Activated T-cell treated with anti-CD3 and anti-CD28 coated beads, Interleukin-2, amount 50 U/mL, for 4 hours (primary cell): ENCODE measurements around the gene ST3GAL4. TPM values are rescaled to one million over a fixed set of nuclear protein-coding genes. Genes with fewer than 3 reads are reported as not detected.

Source experiments
- ATAC-seq, 2 donors: fragments of 200-7000 bp; cut with Tn5 transposase; one replicate each; pipeline ENCODE4 v1.10.0; 2021
- DNase-seq: peaks from one replicate; pipeline ENCODE4 v3.0.0-alpha.2; 2020
- H3K27me3 Mint-ChIP-seq: one replicate; pipeline ENCODE4 v1.8.0; 2021; ENCODE audit warnings: low read depth, mixed read lengths
- H3K36me3 Mint-ChIP-seq: one replicate; pipeline ENCODE4 v1.8.0; 2022; ENCODE audit warnings: mixed read lengths; ENCODE audit not compliant: insufficient read depth
- H3K4me1 Mint-ChIP-seq: one replicate; pipeline ENCODE4 v1.8.0; 2021; ENCODE audit warnings: low read depth, mixed read lengths
- H3K4me3 Mint-ChIP-seq: one replicate; pipeline ENCODE4 v1.8.0; 2021; ENCODE audit warnings: mild to moderate bottlenecking, moderate library complexity, mixed read lengths
- H3K9me3 Mint-ChIP-seq: one replicate; pipeline ENCODE4 v1.8.0; 2021; ENCODE audit warnings: mixed read lengths
- total RNA-seq, 3 donors: library from RNA; stranded (reverse); gene quantifications; one replicate each; pipeline ENCODE4 v1.2.1, GENCODE V29; 2021

ST3GAL4 gene
- total RNA-seq, 3 donors from 2014 or later: 7.7 to 8.2 (median 7.9) TPM

DNA sequence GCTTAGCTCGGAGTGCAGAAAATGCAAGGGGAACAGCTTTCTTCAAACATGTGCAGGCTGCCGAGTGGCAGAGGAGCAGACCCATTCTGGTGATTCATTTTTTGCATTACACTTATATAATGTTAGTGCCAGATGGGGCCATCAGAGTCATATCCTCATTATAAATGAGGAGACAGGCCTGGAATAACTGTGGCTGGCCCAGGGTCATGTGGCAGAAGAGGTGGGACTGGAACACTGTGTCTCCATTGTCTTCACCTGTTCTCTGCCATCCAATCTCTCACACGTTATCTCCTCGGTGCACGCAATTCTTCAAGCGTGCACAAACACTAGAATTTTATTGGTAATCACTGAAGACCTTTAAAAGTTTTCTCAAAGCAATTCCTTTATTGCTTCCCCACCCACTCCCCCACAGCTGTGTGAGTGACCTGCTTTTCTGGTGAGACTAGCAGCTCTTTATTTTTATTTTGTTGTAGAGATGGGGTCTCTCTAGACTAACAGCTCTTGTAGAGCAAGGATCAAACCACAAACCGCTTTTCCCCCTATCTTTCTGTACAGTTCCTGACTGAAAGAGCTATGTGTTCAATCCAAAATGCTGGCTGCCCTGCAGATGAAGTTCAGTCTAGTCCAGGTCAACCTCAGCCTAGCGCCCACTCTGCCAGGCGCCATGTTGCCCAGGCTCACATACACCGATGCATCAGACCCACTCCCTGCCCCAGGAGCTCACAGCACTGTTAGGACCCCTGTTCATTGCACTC lies 75.3 kb downstream of the ST3GAL4 start:
- no peaks in the 10 kb centered on the region for H3K27me3 Mint-ChIP-seq
- H3K9me3 Mint-ChIP-seq: no peaks in the 10 kb centered on the region
- no peaks in the 10 kb centered on the region for H3K36me3 Mint-ChIP-seq
- H3K4me1 Mint-ChIP-seq: no peaks in the 10 kb centered on the region
- DNase-seq (no peak), ATAC-seq (no peak)
- no peak overlapping the region for H3K4me3 Mint-ChIP-seq

DNA sequence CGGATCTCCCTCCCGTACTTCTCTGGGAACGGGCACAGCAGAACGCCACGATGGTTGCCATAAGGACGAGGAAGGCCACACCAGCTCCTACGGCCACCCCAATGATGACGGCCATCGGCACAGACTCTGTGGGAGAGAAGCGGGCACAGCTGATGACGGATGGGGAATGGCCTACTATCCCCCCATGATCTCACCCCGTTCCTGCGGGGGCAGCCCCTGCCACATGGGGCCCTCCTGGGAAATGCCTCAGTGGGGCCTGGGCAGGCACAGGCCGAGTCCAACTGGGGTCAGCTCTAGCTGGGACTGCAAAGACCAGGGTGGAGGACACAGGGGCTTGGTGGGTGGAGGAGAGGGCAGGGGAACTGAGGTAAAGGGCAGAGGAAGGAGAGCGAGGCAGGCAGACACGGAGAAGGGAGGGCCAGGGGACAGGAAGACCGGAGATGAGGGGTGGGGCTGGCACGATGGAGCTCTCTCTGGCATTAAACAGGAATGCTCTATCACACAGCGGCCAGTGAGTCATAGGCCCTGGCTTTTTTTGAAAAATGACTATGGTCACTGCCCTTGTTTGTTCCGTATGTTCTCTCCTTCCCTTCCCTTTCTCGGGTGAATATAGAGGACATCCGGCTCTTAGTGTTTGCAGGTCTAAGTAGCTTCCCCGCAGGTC lies 76.0 kb downstream of the ST3GAL4 start:
- H3K27me3 Mint-ChIP-seq: no peaks in the 10 kb centered on the region
- no peak for ATAC-seq
- no peaks in the 10 kb centered on the region for H3K36me3 Mint-ChIP-seq
- H3K4me3 Mint-ChIP-seq: no peak overlapping the region
- no peaks in the 10 kb centered on the region for H3K4me1 Mint-ChIP-seq
- no peak for DNase-seq
- no peaks in the 10 kb centered on the region for H3K9me3 Mint-ChIP-seq

GRCh38 chr11:126432065-126432461 lies 76.6 kb downstream of the ST3GAL4 start:
- no peaks in the 10 kb centered on the region for H3K9me3 Mint-ChIP-seq
- no peaks in the 10 kb centered on the region for H3K27me3 Mint-ChIP-seq
- no peaks in the 10 kb centered on the region for H3K36me3 Mint-ChIP-seq
- no peak overlapping the region for H3K4me3 Mint-ChIP-seq
- ATAC-seq (no peak), DNase-seq (no peak)
- H3K4me1 Mint-ChIP-seq: no peaks in the 10 kb centered on the region

DNA sequence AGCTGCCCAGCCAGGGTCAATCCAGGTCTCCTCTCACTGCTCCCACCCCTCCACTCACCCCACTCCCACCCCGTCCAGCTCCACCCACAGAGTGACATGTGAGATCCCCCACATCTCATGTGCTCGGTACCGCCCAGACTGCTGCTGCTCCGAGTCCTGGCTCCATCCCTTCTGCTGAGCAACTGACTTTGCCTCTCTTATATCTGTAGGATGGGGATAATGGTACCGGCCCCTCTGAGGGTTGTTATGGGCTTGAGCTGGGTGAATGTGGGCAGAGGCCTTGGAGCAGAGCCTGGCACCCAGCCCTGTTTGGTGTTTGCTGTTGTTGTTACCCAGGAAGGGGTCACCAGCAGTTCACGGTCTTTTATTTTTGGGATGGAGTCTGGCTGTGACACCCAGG lies 77.0 kb downstream of the ST3GAL4 start:
- H3K4me1 Mint-ChIP-seq: no peaks in the 10 kb centered on the region
- H3K4me3 Mint-ChIP-seq: no peak overlapping the region
- DNase-seq (no peak), ATAC-seq (no peak)
- H3K9me3 Mint-ChIP-seq: no peaks in the 10 kb centered on the region
- no peaks in the 10 kb centered on the region for H3K27me3 Mint-ChIP-seq
- H3K36me3 Mint-ChIP-seq: no peaks in the 10 kb centered on the region

DNA sequence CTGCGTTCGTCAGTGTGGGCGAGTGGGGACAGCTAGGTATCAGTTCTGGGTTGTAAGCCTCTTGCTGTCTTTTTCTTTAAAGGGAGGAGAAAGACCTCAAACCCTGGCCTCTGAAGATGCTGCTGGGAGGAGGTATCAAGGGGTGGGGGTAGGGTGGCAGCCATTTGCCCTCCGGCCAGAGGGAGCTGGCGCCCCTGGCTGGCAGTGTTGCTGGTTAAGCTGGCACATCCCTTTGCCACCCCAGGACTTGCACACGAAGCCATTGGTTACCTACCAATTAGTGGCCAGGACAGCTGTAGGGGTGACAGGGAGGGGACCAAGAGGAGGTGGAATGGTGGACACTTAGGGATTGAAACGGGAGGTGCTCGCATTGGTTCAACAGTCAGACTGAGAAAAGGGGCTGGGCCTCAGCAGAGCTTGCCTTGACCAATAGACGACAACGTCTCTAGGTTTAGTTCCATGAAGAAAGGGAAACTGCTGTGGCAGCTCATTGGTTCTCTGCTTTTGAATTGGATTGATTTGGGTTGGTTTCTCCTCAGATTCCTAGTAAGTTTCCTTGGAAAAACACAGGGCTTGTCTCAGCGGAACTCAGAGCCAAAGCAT lies 77.9 kb downstream of the ST3GAL4 start:
- Mint-ChIP-seq H3K27me3 (no peaks in the 10 kb centered on the region), H3K4me1 (no peaks in the 10 kb centered on the region), H3K9me3 (no peaks in the 10 kb centered on the region), H3K4me3 (no peak overlapping the region), H3K36me3 (no peaks in the 10 kb centered on the region)
- DNase-seq: no peak
- no peak for ATAC-seq

- no peak overlapping the region for H3K4me3 Mint-ChIP-seq
- no peak for ATAC-seq
- no peaks in the 10 kb centered on the region for H3K27me3 Mint-ChIP-seq
- H3K9me3 Mint-ChIP-seq: no peaks in the 10 kb centered on the region
- H3K36me3 Mint-ChIP-seq: no peaks in the 10 kb centered on the region
- DNase-seq: no peak
- no peaks in the 10 kb centered on the region for H3K4me1 Mint-ChIP-seq
These were observed 78.8 kb downstream of the ST3GAL4 start for GRCh38 chr11:126433989-126434949.

GRCh38 chr11:126434950-126435335 lies 79.5 kb downstream of the ST3GAL4 start:
- H3K36me3 Mint-ChIP-seq: no peaks in the 10 kb centered on the region
- no peaks in the 10 kb centered on the region for H3K9me3 Mint-ChIP-seq
- H3K27me3 Mint-ChIP-seq: no peaks in the 10 kb centered on the region
- H3K4me1 Mint-ChIP-seq: no peaks in the 10 kb centered on the region
- ATAC-seq (no peak), DNase-seq (no peak)
- no peak overlapping the region for H3K4me3 Mint-ChIP-seq

DNA sequence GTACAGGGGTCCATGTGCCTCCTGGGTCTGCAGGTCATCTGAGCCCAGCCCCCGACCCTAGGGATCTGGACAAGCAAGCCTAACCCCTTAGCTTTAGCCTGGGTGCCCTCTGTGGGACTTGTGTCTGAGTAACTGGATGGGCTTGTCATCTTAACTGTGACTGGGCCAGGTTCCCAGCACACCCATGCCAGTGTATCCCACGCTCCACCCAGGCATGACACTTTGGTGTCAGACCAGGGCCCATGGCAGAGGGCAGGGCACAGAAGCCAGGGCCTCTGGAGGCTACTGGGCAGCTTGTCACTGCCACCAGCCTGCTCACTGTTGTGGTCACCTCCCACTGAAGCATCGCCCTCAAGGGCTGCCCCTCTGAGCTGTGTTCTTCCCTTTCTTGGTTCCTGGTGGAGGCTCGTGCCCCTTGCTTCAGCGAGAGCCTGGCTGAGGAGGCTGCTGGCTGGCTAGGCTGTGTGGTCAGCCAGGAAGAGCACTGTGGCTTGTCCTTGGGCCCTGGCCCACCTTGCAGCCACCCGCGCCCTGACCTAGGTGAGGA lies 80.8 kb downstream of the ST3GAL4 start:
- ATAC-seq (no peak), DNase-seq (no peak)
- Mint-ChIP-seq H3K9me3 (no peaks in the 10 kb centered on the region), H3K27me3 (peaks cover 4% of the 10 kb centered on the region), H3K4me3 (no peak overlapping the region), H3K36me3 (no peaks in the 10 kb centered on the region), H3K4me1 (no peaks in the 10 kb centered on the region)

- Mint-ChIP-seq H3K4me1 (no peaks in the 10 kb centered on the region), H3K4me3 (no peak overlapping the region), H3K9me3 (no peaks in the 10 kb centered on the region), H3K36me3 (no peaks in the 10 kb centered on the region), H3K27me3 (peaks cover 8% of the 10 kb centered on the region)
- ATAC-seq (no peak), DNase-seq (no peak)
These were observed 82.2 kb downstream of the ST3GAL4 start for GRCh38 chr11:126437731-126438130.

- Mint-ChIP-seq H3K4me1 (no peaks in the 10 kb centered on the region), H3K36me3 (no peaks in the 10 kb centered on the region), H3K27me3 (peaks cover 10% of the 10 kb centered on the region), H3K9me3 (no peaks in the 10 kb centered on the region), H3K4me3 (no peak overlapping the region)
- ATAC-seq (no peak), DNase-seq (no peak)
These were observed 82.8 kb downstream of the ST3GAL4 start for GRCh38 chr11:126438272-126438671.

DNA sequence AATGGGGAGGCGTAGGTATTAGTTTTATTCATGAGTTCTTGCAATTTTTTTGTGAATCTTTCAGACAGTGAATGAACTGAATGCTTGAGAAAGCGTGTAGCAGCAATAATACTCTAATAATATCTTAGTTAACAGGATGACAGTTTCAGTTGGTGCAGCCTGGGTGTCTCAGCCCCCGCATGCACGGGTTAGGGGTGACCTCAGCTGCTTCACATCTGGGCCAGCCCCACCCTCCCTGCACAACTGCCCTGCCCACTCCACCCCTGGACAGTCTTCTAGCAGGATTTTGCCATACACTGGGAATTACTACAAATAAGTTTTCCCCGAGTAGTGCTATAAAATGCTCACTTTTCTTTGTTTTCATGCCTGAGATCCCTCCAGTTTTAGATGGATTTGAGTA lies 83.2 kb downstream of the ST3GAL4 start:
- DNase-seq (no peak), ATAC-seq (no peak)
- Mint-ChIP-seq H3K4me1 (no peaks in the 10 kb centered on the region), H3K36me3 (no peaks in the 10 kb centered on the region), H3K9me3 (no peaks in the 10 kb centered on the region), H3K4me3 (no peak overlapping the region), H3K27me3 (peaks cover 10% of the 10 kb centered on the region)

DNA sequence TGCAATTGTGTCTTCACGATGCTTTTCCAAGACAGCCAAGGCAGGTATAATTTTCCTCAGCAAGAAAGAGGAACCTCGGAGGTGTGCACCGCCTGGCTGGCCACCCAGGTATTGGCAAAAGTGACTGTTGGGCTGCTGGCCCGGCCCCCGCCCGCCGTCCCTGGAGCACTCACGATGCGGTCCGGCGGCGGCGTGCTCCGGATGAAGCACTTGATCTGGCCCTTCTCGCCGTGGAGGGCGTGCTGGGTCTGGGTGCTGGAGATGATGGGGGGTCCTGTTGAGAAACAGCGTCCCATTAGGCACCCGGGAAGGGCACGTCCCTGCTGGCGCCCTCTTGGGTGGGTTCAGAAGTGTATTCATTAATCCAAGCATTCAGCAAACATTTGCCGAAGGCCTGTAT lies 84.8 kb downstream of the ST3GAL4 start:
- ATAC-seq: no peak
- H3K36me3 Mint-ChIP-seq: no peaks in the 10 kb centered on the region
- no peak overlapping the region for H3K4me3 Mint-ChIP-seq
- DNase-seq: no peak
- no peaks in the 10 kb centered on the region for H3K4me1 Mint-ChIP-seq
- no peaks in the 10 kb centered on the region for H3K9me3 Mint-ChIP-seq
- H3K27me3 Mint-ChIP-seq: peaks cover 10% of the 10 kb centered on the region

DNA sequence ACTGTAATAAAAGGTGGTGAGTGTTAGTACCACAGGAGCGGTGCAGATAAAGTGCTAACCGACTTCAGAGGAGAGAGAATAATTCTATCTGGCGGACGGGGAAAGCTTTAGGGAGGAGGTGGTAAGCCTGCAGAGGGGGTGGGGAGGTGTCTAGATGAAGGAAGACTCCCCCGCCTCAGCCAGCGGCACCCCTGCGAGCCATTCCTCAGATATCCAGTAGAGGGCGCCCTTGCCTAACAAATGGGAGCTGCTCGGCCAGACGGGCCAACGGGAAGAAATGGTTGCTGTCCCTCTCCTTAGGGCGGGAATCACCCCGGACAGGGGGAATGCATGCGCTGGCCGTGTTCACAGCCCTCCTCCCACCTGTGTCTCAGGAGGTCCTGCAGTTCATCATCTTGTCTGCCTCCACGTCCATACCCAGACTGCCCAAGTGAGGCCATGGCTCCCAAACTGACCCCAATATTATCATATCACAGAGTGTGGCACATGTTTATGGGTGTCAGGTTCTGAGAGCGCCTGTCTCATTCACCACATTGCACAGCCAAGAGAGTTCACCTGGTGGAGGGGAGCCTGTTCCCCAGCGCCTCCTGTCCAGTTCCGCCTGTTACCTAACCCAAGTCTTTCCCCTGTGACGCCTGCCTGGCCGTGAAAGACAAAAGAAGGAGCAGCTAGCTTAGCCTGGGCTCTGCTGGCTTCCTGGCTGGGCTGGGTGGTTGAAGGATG lies 85.5 kb downstream of the ST3GAL4 start:
- peak; percentile 57 to 78 for ATAC-seq
- H3K36me3 Mint-ChIP-seq: no peaks in the 10 kb centered on the region

More for the DNA sequence above, 85.5 kb downstream of the ST3GAL4 start:
- Mint-ChIP-seq H3K27me3 (peaks cover 12% of the 10 kb centered on the region), H3K9me3 (no peaks in the 10 kb centered on the region), H3K4me3 (no peak overlapping the region), H3K4me1 (no peaks in the 10 kb centered on the region)
- DNase-seq: peak; percentile 71
